ENCODE data around the gene NAPG. TPM values are rescaled to one million over a fixed set of nuclear protein-coding genes. Genes with fewer than 3 reads are reported as not detected.

Gene NAPG
- total and polyA plus RNA-seq, 10 of the 15 experiments (the other 5 are each of a cell fraction or from before 2014, with no cell fraction given), result 20.5 to 34.8 (median 24.0) TPM

DNA sequence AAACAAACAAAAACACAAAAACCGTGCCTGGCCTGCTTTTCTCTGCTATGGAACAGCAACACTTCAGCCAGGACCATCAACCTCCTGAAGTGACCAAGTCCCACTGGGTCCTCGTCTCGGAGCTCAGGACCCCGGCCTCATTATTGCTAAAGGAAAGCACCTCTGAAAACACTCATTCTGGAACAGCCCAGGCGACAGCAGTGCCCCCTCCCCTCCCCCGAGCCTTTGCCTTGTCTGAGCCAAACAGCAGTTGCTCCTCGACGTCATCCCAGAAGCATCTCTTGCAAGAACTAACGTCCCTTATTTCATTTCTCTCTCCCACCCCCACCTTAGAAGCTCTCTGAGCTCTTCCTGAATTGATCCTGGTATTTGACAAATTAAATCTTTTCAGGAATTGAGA, 44.0 kb upstream of the NAPG start:
- 60% methylated on average over 9 of the region's 9 CpGs for WGBS (ENCODE audit: insufficient coverage, insufficient replicate concordance, low lambda C conversion rate, missing lambda C conversion rate)
- no TSS peak for BruUV-seq (replicated peaks)
- DNase-seq (ENCODE audit: low read depth, low spot score), result no peak
- H3K9ac ChIP-seq (ENCODE audit: control insufficient read depth, insufficient read depth, low read length), result no peak overlapping the region
- ChIA-PET CTCF (interaction anchor here (1.0 to 4.6 kb wide), 9 partner anchors 9 to 673 kb away, joined by 3 to 18 read pairs (median 5); partner anchors contain the start of gene NAPG), RAD21 (ENCODE audit: unreplicated experiment) (interaction anchor here (0.7 to 3.0 kb wide), 3 partner anchors 12 to 90 kb away, joined by 3 to 13 read pairs (median 11); no protein-coding TSS in a partner anchor), POLR2A (interaction anchor here (0.6 kb wide), 3 partner anchors 16 to 38 kb away, joined by 6 to 9 read pairs (median 6); no protein-coding TSS in a partner anchor), SMC1A (ENCODE audit: uncharacterized antibody, unreplicated experiment) (interaction anchor here (1.4 to 8.1 kb wide), 4 partner anchors 12 to 43 kb away, joined by 5 to 67 read pairs (median 14); partner anchors contain the start of gene NAPG)
- H3K27ac ChIP-seq (ENCODE audit: control insufficient read depth, insufficient read depth), result no peak overlapping the region; the same call in 1 of the 2 replicates
- peaks cover 22% of the 10 kb centered on the region for H3K4me1 ChIP-seq (ENCODE audit: control insufficient read depth, insufficient read depth, low read length)
- no peaks in the 10 kb centered on the region for H3K79me2 ChIP-seq (ENCODE audit: control insufficient read depth, insufficient read depth, low read length)
- TF ChIP-seq POLR2A (IDR thresholded peaks at IDR 0.05; ENCODE audit: low read depth, low read length), result no peak
- TF ChIP-seq NR2F1 (conservative IDR thresholded peaks at IDR 0.05), result no peak
- TF ChIP-seq STAT3 (IDR thresholded peaks at IDR 0.05; ENCODE audit: low read depth, low read length), result no peak
- FAIRE-seq, result no peak
- no peak overlapping the region for H3K4me3 ChIP-seq
- ATAC-seq, result no peak
- H3K9me3 ChIP-seq (replicated peaks; ENCODE audit: control insufficient read depth, insufficient read depth, low read length), result no peaks in the 10 kb centered on the region
- H2AFZ ChIP-seq (ENCODE audit: control insufficient read depth, low read depth, low read length), result no peak overlapping the region
- intact Hi-C loops (cut with micrococcal nuclease; ENCODE audit: unreplicated experiment) (loop anchor here (10.0 kb wide), 1 partner anchor 87 kb away; no protein-coding TSS in a partner anchor), in situ Hi-C loops (cut with MboI) (no loop called here)
- no peak overlapping the region for H3K4me2 ChIP-seq (ENCODE audit: control insufficient read depth, insufficient read depth)
- no peaks in the 10 kb centered on the region for H4K20me1 ChIP-seq (ENCODE audit: control insufficient read depth, insufficient read depth)
- H3K36me3 ChIP-seq (ENCODE audit: control insufficient read depth in 2 of 2, insufficient read depth in 2 of 2, low read length in 1 of 2), result no peaks in the 10 kb centered on the region
- H3K27me3 ChIP-seq (replicated peaks in 1 of 2; ENCODE audit: control insufficient read depth in 2 of 2, insufficient read depth in 2 of 2, low read length in 1 of 2), result no peaks in the 10 kb centered on the region; a peak in 2 of 4 replicates

DNA sequence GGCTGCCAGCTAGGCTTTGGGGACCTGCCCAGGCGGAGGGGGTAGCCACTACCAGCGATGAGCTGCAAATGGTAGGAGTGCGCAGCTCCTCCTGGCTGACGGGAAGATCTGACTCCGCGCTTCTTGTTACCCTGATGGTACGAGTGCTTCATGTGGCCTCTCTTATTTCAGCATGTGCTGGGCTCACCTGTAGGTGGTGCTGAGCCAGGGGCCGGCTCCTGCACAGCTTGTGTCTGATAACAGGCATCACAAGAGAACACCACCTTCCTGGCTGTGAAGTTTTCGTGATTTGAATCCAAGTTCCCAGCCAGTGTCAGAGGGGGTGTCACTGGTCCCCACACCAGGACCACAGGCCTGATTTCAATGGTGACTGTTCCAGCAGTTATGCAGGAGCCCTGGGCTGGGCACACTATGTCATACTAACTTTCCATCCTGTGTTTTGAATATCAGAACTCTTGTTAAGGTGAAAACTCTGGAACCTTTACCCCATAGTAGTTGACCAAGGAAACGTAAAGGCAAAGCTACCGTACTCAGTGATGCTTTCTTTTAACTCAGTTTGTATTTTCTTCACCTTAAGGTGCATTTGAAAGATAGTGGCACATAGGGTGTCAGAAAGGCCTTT, 43.4 kb upstream of the NAPG start:
- Histone ChIP-seq H3K36me3 (ENCODE audit: control insufficient read depth in 2 of 2, insufficient read depth in 2 of 2, low read length in 1 of 2) (no peaks in the 10 kb centered on the region), H3K79me2 (ENCODE audit: control insufficient read depth, insufficient read depth, low read length) (no peaks in the 10 kb centered on the region), H3K4me1 (ENCODE audit: control insufficient read depth, insufficient read depth, low read length) (peaks cover 22% of the 10 kb centered on the region), H3K9me3 (replicated peaks; ENCODE audit: control insufficient read depth, insufficient read depth, low read length) (no peaks in the 10 kb centered on the region), H4K20me1 (ENCODE audit: control insufficient read depth, insufficient read depth) (no peaks in the 10 kb centered on the region), H3K4me2 (ENCODE audit: control insufficient read depth, insufficient read depth) (0 out of 2 replicates have a peak overlapping the region, but pooled peaks have one; percentile 82), H3K9ac (ENCODE audit: control insufficient read depth, insufficient read depth, low read length) (no peak overlapping the region), H3K27ac (ENCODE audit: control insufficient read depth, insufficient read depth) (peak overlapping the region; percentile 70), H3K27me3 (replicated peaks in 1 of 2; ENCODE audit: control insufficient read depth in 2 of 2, insufficient read depth in 2 of 2, low read length in 1 of 2) (no peaks in the 10 kb centered on the region; a peak in 1 of 4 replicates), H2AFZ (ENCODE audit: control insufficient read depth, low read depth, low read length) (peak overlapping the region; percentile 82), H3K4me3 (no peak overlapping the region)
- POLR2A ChIA-PET, result interaction anchor here (0.6 to 1.0 kb wide), 4 partner anchors 16 to 43 kb away, joined by 3 to 9 read pairs (median 6); no protein-coding TSS in a partner anchor
- SMC1A ChIA-PET (ENCODE audit: uncharacterized antibody, unreplicated experiment), result interaction anchor here (0.8 to 8.1 kb wide), 13 partner anchors 8 to 297 kb away, joined by 3 to 67 read pairs (median 5); partner anchors contain the start of gene NAPG
- FAIRE-seq (peak; percentile 57), DNase-seq (ENCODE audit: low read depth, low spot score) (no peak), ATAC-seq (peak; percentile 36)
- CTCF ChIA-PET, result interaction anchor here (0.8 to 3.2 kb wide), 14 partner anchors 9 to 672 kb away, joined by 3 to 12 read pairs (median 4); partner anchors contain the start of gene NAPG
- BruUV-seq (replicated peaks), result no TSS peak
- RAD21 ChIA-PET (ENCODE audit: unreplicated experiment), result interaction anchor here (0.7 to 3.0 kb wide), 11 partner anchors 8 to 508 kb away, joined by 3 to 13 read pairs (median 3); no protein-coding TSS in a partner anchor
- in situ Hi-C loops (cut with MboI) (no loop called here), intact Hi-C loops (cut with micrococcal nuclease; ENCODE audit: unreplicated experiment) (loop anchor here (10.0 kb wide), 1 partner anchor 88 kb away; no protein-coding TSS in a partner anchor)
- WGBS (ENCODE audit: insufficient coverage, insufficient replicate concordance, low lambda C conversion rate, missing lambda C conversion rate), result 71% methylated on average over 11 of the region's 11 CpGs
- TF ChIP-seq ZNF217 (IDR thresholded peaks at IDR 0.05), result peak; percentile 63; the same call in 1 of the 2 replicates
- TF ChIP-seq, protein P1, sequence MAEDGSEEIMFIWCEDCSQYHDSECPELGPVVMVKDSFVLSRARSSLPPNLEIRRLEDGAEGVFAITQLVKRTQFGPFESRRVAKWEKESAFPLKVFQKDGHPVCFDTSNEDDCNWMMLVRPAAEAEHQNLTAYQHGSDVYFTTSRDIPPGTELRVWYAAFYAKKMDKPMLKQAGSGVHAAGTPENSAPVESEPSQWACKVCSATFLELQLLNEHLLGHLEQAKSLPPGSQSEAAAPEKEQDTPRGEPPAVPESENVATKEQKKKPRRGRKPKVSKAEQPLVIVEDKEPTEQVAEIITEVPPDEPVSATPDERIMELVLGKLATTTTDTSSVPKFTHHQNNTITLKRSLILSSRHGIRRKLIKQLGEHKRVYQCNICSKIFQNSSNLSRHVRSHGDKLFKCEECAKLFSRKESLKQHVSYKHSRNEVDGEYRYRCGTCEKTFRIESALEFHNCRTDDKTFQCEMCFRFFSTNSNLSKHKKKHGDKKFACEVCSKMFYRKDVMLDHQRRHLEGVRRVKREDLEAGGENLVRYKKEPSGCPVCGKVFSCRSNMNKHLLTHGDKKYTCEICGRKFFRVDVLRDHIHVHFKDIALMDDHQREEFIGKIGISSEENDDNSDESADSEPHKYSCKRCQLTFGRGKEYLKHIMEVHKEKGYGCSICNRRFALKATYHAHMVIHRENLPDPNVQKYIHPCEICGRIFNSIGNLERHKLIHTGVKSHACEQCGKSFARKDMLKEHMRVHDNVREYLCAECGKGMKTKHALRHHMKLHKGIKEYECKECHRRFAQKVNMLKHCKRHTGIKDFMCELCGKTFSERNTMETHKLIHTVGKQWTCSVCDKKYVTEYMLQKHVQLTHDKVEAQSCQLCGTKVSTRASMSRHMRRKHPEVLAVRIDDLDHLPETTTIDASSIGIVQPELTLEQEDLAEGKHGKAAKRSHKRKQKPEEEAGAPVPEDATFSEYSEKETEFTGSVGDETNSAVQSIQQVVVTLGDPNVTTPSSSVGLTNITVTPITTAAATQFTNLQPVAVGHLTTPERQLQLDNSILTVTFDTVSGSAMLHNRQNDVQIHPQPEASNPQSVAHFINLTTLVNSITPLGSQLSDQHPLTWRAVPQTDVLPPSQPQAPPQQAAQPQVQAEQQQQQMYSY (CRISPR knock-in tag; IDR thresholded peaks at IDR 0.05), result no peak
- no peak for TF ChIP-seq EP300 (IDR thresholded peaks at IDR 0.05; ENCODE audit: borderline replicate concordance in 1 of 2, control insufficient read depth in 1 of 2, low read depth in 2 of 2, low read length in 2 of 2)
- TF ChIP-seq BRCA1 (IDR thresholded peaks at IDR 0.05; ENCODE audit: low read depth, low read length), result no peak
- no peak for TF ChIP-seq PML (IDR thresholded peaks at IDR 0.05; ENCODE audit: low read length)
- TF ChIP-seq SMARCA5 (IDR thresholded peaks at IDR 0.05), result peak; percentile 71; the same call in 1 of the 2 replicates
- TF ChIP-seq HDAC6 (IDR thresholded peaks at IDR 0.05; ENCODE audit: unreplicated experiment), result no peak
- TF ChIP-seq RBBP5 (conservative IDR thresholded peaks at IDR 0.05), result no peak
- TF ChIP-seq SMAD1 (IDR thresholded peaks at IDR 0.05; ENCODE audit: low read depth, partially characterized antibody), result no peak
- peak; percentile 20; the same call in 1 of the 2 replicates for TF ChIP-seq NR2C1 (IDR thresholded peaks at IDR 0.05)

All from GM12878 (cell line).